SK-N-SH treated with all-trans-retinoic acid at 6 μM for 48 hours (cell line): Measurements from ENCODE around the gene TMEM178A.

Experiments used
- ARNTL ChIP-seq: fragments of 450-650 bp; formaldehyde crosslinking; IDR thresholded peaks from 2 replicates; pipeline ENCODE4 v1.5.0; 2020; ENCODE audit warnings: low read depth, mild to moderate bottlenecking, moderate library complexity, borderline replicate concordance
- CREB5 ChIP-seq: fragments of 250-450 bp; sonication (Bioruptor Pico); IDR thresholded peaks from 2 replicates; pipeline ENCODE4 v1.5.1; 2020; ENCODE audit warnings: low read depth, mild to moderate bottlenecking, moderate library complexity
- ESRRG ChIP-seq: fragments of 250-450 bp; sonication (Bioruptor Pico); IDR thresholded peaks from 2 replicates; pipeline ENCODE4 v1.6.1; 2021; ENCODE audit warnings: mild to moderate bottlenecking
- OSR1 ChIP-seq: fragments of 250-450 bp; sonication (Bioruptor Pico); IDR thresholded peaks from 2 replicates; pipeline ENCODE4 v1.8.0; 2022; ENCODE audit warnings: moderate library complexity, mild to moderate bottlenecking, inconsistent platforms
- PPARA ChIP-seq: fragments of 250-450 bp; sonication (Bioruptor Pico); IDR thresholded peaks from 2 replicates; pipeline ENCODE4 v1.5.0; 2020; ENCODE audit warnings: mild to moderate bottlenecking, borderline replicate concordance
- RARB ChIP-seq: fragments of 250-450 bp; sonication (Bioruptor Pico); IDR thresholded peaks from 2 replicates; pipeline ENCODE4 v1.8.0; 2021; ENCODE audit warnings: mild to moderate bottlenecking, moderate library complexity
- SNAI2 ChIP-seq: fragments of 250-450 bp; sonication (Bioruptor Pico); IDR thresholded peaks from 2 replicates; pipeline ENCODE4 v1.5.0; 2020; ENCODE audit warnings: mild to moderate bottlenecking, moderate library complexity
- ZC3H10 ChIP-seq: fragments of 250-450 bp; sonication (Bioruptor Pico); IDR thresholded peaks from 2 replicates; pipeline ENCODE4 v1.5.1; 2021; ENCODE audit warnings: mild to moderate bottlenecking, moderate library complexity
- ZFP30 ChIP-seq: fragments of 450-650 bp; formaldehyde crosslinking; IDR thresholded peaks from 2 replicates; pipeline ENCODE4 v1.5.0; 2022; ENCODE audit warnings: mild to moderate bottlenecking, moderate library complexity
- ZNF565 ChIP-seq: fragments of 450-650 bp; formaldehyde crosslinking; conservative IDR thresholded peaks from 2 replicates; pipeline ENCODE4 v1.5.0; 2020; ENCODE audit warnings: low read depth, mild to moderate bottlenecking, moderate library complexity
- ZNF70 ChIP-seq: fragments of 450-650 bp; formaldehyde crosslinking; IDR thresholded peaks from 2 replicates; pipeline ENCODE4 v1.5.0; 2020; ENCODE audit warnings: mild to moderate bottlenecking, moderate library complexity

- TF ChIP-seq PPARA (CRISPR knock-in tag) = no peak
- TF ChIP-seq ZNF70 (CRISPR knock-in tag) = no peak
- TF ChIP-seq ARNTL (CRISPR knock-in tag) = no peak
- no peak for TF ChIP-seq RARB
- no peak for TF ChIP-seq ZC3H10 (CRISPR knock-in tag)
- TF ChIP-seq ZFP30 = no peak
- TF ChIP-seq ZNF565 (CRISPR knock-in tag) = no peak
- TF ChIP-seq SNAI2 = no peak
- no peak for TF ChIP-seq OSR1
- no peak for TF ChIP-seq ESRRG (CRISPR knock-in tag)
- TF ChIP-seq CREB5 = no peak
These were observed 57.8 kb downstream of the TMEM178A start for GRCh38 chr2:39723497-39723896.
